Smooth muscle cell (in vitro differentiated cells): ENCODE data around the gene CADPS2. TPM values are rescaled to one million over a fixed set of nuclear protein-coding genes. Genes with fewer than 3 reads are reported as not detected.

Source experiments
- DNase-seq: peaks from one replicate; lab custom pipeline; 2025; ENCODE audit not compliant: unreplicated experiment; lab: John Stamatoyannopoulos, UW
- H2AFZ ChIP-seq: fragments of 200-600 bp; sonication (generic); 2 replicates; pipeline ENCODE4 v1.6.0; 2016; ENCODE audit warnings: antibody characterized with exemption, low read depth, mild to moderate bottlenecking
- H3F3A ChIP-seq: fragments of 200-600 bp; sonication (generic); 2 replicates; pipeline ENCODE4 v1.6.0; 2017; ENCODE audit warnings: antibody characterized with exemption, low read depth
- H3K27ac ChIP-seq: fragments of 200-600 bp; sonication (generic); 2 replicates; pipeline ENCODE4 v1.5.1; 2016; ENCODE audit warnings: low read depth, mild to moderate bottlenecking
- H3K27me3 ChIP-seq: fragments of 200-600 bp; sonication (generic); 2 replicates; pipeline ENCODE4 v1.6.1; 2016; ENCODE audit warnings: low read depth, mild to moderate bottlenecking
- H3K36me3 ChIP-seq: fragments of 200-600 bp; sonication (generic); 2 replicates; pipeline ENCODE4 v1.5.1; 2016; ENCODE audit warnings: low read depth
- H3K4me1 ChIP-seq: fragments of 200-600 bp; sonication (generic); 2 replicates; pipeline ENCODE4 v1.5.1; 2016; ENCODE audit warnings: low read depth
- H3K4me2 ChIP-seq: fragments of 200-600 bp; sonication (generic); 2 replicates; pipeline ENCODE4 v1.6.0; 2016; ENCODE audit warnings: mild to moderate bottlenecking
- H3K4me3 ChIP-seq: fragments of 200-600 bp; sonication (generic); 2 replicates; pipeline ENCODE4 v1.5.1; 2016; ENCODE audit warnings: mild to moderate bottlenecking
- H3K79me2 ChIP-seq: fragments of 200-600 bp; sonication (generic); 2 replicates; pipeline ENCODE4 v1.6.0; 2016; ENCODE audit warnings: low read depth, mild to moderate bottlenecking
- H3K9ac ChIP-seq: fragments of 200-600 bp; sonication (generic); 2 replicates; pipeline ENCODE4 v1.6.0; 2016; ENCODE audit warnings: low read depth
- H3K9me3 ChIP-seq: fragments of 200-600 bp; sonication (generic); replicated peaks from 2 replicates; pipeline ENCODE4 v1.5.1; 2016; ENCODE audit warnings: low read depth
- H4K20me1 ChIP-seq: fragments of 200-600 bp; sonication (generic); 2 replicates; pipeline ENCODE4 v1.6.0; 2016; ENCODE audit warnings: low read depth
- CTCF ChIP-seq: fragments of 200-600 bp; sonication (generic); IDR thresholded peaks from 2 replicates; pipeline ENCODE4 v1.5.1; 2017; ENCODE audit warnings: borderline replicate concordance, mild to moderate bottlenecking, antibody characterized with exemption; ENCODE audit not compliant: insufficient read depth, poor library complexity, severe bottlenecking
- WGBS: methylation state at CpG from one replicate; pipeline ENCODE4 v1.1.7; 2016; ENCODE audit warnings: low lambda C conversion rate; 5-methylcytosine and 5-hydroxymethylcytosine counted together
- polyA plus RNA-seq: library from polyadenylated mRNA; unstranded; fragments of >200 nt; fragmentation: Nextera tagmentation; extraction: Ambion mirVana; gene quantifications from 2 replicates; pipeline ENCODE4 v1.2.1, GENCODE V29; 2016
- total RNA-seq: library from RNA; depleted of rRNA; stranded (reverse); fragments of >200 nt; gene quantifications from 2 replicates; pipeline ENCODE4 v1.2.3, GENCODE V29; 2014

The CADPS2 gene
- total and polyA plus RNA-seq, 2 experiments from 2014 or later, result 8.5 to 15.6 TPM

GRCh38 chr7:122813845-122814244 lies 72.4 kb downstream of the CADPS2 start:
- 98% methylated on average over 3 of the region's 3 CpGs for WGBS
- no peak for DNase-seq
- H3K9me3 ChIP-seq, result no peaks in the 10 kb centered on the region
- H3K4me1 ChIP-seq, result no peaks in the 10 kb centered on the region
- H3K4me3 ChIP-seq, result no peak overlapping the region
- H3K4me2 ChIP-seq, result no peak overlapping the region
- H2AFZ ChIP-seq, result no peak overlapping the region
- H3K27me3 ChIP-seq, result no peaks in the 10 kb centered on the region
- H3K36me3 ChIP-seq, result no peaks in the 10 kb centered on the region
- TF ChIP-seq CTCF, result no peak
- no peaks in the 10 kb centered on the region for H4K20me1 ChIP-seq
- H3K9ac ChIP-seq, result no peak overlapping the region
- no peaks in the 10 kb centered on the region for H3K79me2 ChIP-seq
- H3K27ac ChIP-seq, result no peak overlapping the region
- H3F3A ChIP-seq, result no peaks in the 10 kb centered on the region

GRCh38 chr7:122803851-122804250 lies 82.4 kb downstream of the CADPS2 start:
- Histone ChIP-seq H3K27ac (no peak overlapping the region), H3K4me2 (no peak overlapping the region), H4K20me1 (no peaks in the 10 kb centered on the region), H3K4me1 (peaks cover 6% of the 10 kb centered on the region), H3F3A (no peaks in the 10 kb centered on the region), H3K79me2 (no peaks in the 10 kb centered on the region), H3K9ac (no peak overlapping the region), H3K4me3 (no peak overlapping the region), H3K9me3 (no peaks in the 10 kb centered on the region), H2AFZ (no peak overlapping the region), H3K36me3 (no peaks in the 10 kb centered on the region), H3K27me3 (no peaks in the 10 kb centered on the region)
- 96% methylated on average over 1 of the region's 1 CpG for WGBS
- no peak for TF ChIP-seq CTCF
- DNase-seq, result no peak

GRCh38 chr7:122803323-122803722 lies 82.9 kb downstream of the CADPS2 start:
- no peak overlapping the region for H3K4me2 ChIP-seq
- no peak overlapping the region for H2AFZ ChIP-seq
- no peaks in the 10 kb centered on the region for H3K27me3 ChIP-seq
- no peak overlapping the region for H3K4me3 ChIP-seq
- H3K9ac ChIP-seq, result no peak overlapping the region
- no peaks in the 10 kb centered on the region for H4K20me1 ChIP-seq
- DNase-seq, result no peak
- H3K4me1 ChIP-seq, result peaks cover 6% of the 10 kb centered on the region
- no peaks in the 10 kb centered on the region for H3K9me3 ChIP-seq
- no peak overlapping the region for H3K27ac ChIP-seq
- no peaks in the 10 kb centered on the region for H3F3A ChIP-seq
- WGBS, result 42% methylated on average over 2 of the region's 2 CpGs
- TF ChIP-seq CTCF, result peak; percentile 6
- H3K36me3 ChIP-seq, result no peaks in the 10 kb centered on the region
- H3K79me2 ChIP-seq, result no peaks in the 10 kb centered on the region

- no peak overlapping the region for H3K4me2 ChIP-seq
- H3K9ac ChIP-seq, result no peak overlapping the region
- H3K4me1 ChIP-seq, result peaks cover 6% of the 10 kb centered on the region
- no peak for DNase-seq
- no peak for TF ChIP-seq CTCF
- H2AFZ ChIP-seq, result no peak overlapping the region
- H3K27ac ChIP-seq, result no peak overlapping the region
- H3K27me3 ChIP-seq, result no peaks in the 10 kb centered on the region
- no peaks in the 10 kb centered on the region for H3K36me3 ChIP-seq
- H3K9me3 ChIP-seq, result no peaks in the 10 kb centered on the region
- 70% methylated on average over 6 of the region's 6 CpGs for WGBS
- no peaks in the 10 kb centered on the region for H4K20me1 ChIP-seq
- H3K79me2 ChIP-seq, result no peaks in the 10 kb centered on the region
- H3F3A ChIP-seq, result no peaks in the 10 kb centered on the region
- H3K4me3 ChIP-seq, result no peak overlapping the region
Observed at GRCh38 chr7:122802301-122802751, 83.9 kb downstream of the CADPS2 start.
